BJ (cell line): ENCODE measurements around the gene SLC44A3. TPM values are rescaled to one million over a fixed set of nuclear protein-coding genes. Genes with fewer than 3 reads are reported as not detected.

Experiments used
- CTCF ChIA-PET: fragments of 350-600 bp; formaldehyde crosslinking; extraction: SDS; loops from one replicate; lab custom pipeline; 2021; ENCODE audit warnings: antibody characterized with exemption, inconsistent platforms; lab: Yijun Ruan, JAX
- POLR2A ChIA-PET: fragments of 300-600 bp; sonication (Branson Sonifier 250); formaldehyde crosslinking; extraction: SDS; loops from one replicate; lab custom pipeline; 2021; ENCODE audit warnings: antibody characterized with exemption; lab: Charles Lee
- DNase-seq: peaks from one replicate; pipeline ENCODE4 v3.0.0-alpha.2; 2011; ENCODE audit warnings: low read depth
- H3K27me3 ChIP-seq: 2 replicates; pipeline ENCODE4 v1.6.0; 2011; ENCODE audit warnings: low read length; ENCODE audit not compliant: control insufficient read depth, insufficient read depth
- H3K36me3 ChIP-seq: 2 replicates; pipeline ENCODE4 v1.5.1; 2011; ENCODE audit warnings: low read length; ENCODE audit not compliant: control insufficient read depth, insufficient read depth
- H3K4me3 ChIP-seq: 2 replicates; pipeline ENCODE4 v1.5.1; 2011; ENCODE audit warnings: low read depth, mild to moderate bottlenecking, control low read depth, low read length
- polyA plus RNA-seq: library from polyadenylated mRNA; depleted of rRNA; stranded (reverse); fragments of >200 nt; gene quantifications from 2 replicates; pipeline ENCODE4 v1.2.3, GENCODE V29; 2011
- TF ChIP-seq, protein P1 (sequence below): IDR thresholded peaks from 2 replicates; pipeline ENCODE4 v1.5.1; 2011; ENCODE audit warnings: low read depth, mild to moderate bottlenecking, control low read depth, inconsistent platforms, low read length, moderate library complexity; ENCODE audit not compliant: insufficient read depth

Gene SLC44A3
- polyA plus RNA-seq, 1 experiment: 1.1 TPM

DNA sequence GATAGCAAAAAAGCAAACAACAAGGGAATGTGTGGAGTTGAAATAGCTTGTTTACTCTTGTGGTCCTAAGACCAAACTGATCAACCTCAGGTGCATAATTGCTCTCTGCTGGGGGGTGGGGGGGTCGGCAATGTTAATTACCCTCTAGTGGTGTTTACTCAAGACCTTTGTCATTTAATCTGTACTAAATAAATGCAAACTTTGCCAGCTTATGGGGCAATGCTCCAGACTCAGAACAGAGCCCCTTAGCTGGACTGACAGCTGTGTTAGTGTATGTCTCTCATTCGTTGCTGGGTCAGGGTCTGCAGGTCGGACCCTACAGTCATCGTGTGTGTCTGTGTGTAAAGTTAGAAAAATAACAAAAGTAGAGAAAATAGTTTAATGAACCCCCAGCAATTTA, 7.2 kb upstream of the SLC44A3 start:
- H3K36me3 ChIP-seq: no peaks in the 10 kb centered on the region
- TF ChIP-seq, protein P1, sequence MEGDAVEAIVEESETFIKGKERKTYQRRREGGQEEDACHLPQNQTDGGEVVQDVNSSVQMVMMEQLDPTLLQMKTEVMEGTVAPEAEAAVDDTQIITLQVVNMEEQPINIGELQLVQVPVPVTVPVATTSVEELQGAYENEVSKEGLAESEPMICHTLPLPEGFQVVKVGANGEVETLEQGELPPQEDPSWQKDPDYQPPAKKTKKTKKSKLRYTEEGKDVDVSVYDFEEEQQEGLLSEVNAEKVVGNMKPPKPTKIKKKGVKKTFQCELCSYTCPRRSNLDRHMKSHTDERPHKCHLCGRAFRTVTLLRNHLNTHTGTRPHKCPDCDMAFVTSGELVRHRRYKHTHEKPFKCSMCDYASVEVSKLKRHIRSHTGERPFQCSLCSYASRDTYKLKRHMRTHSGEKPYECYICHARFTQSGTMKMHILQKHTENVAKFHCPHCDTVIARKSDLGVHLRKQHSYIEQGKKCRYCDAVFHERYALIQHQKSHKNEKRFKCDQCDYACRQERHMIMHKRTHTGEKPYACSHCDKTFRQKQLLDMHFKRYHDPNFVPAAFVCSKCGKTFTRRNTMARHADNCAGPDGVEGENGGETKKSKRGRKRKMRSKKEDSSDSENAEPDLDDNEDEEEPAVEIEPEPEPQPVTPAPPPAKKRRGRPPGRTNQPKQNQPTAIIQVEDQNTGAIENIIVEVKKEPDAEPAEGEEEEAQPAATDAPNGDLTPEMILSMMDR: no peak
- H3K27me3 ChIP-seq: peaks cover 13% of the 10 kb centered on the region
- DNase-seq: no peak
- POLR2A ChIA-PET: no interaction called here
- CTCF ChIA-PET: interaction anchor here (0.8 to 1.0 kb wide), 5 partner anchors 11 to 291 kb away, joined by 3 to 4 read pairs (median 3); no protein-coding TSS in a partner anchor
- H3K4me3 ChIP-seq: no peak overlapping the region

DNA sequence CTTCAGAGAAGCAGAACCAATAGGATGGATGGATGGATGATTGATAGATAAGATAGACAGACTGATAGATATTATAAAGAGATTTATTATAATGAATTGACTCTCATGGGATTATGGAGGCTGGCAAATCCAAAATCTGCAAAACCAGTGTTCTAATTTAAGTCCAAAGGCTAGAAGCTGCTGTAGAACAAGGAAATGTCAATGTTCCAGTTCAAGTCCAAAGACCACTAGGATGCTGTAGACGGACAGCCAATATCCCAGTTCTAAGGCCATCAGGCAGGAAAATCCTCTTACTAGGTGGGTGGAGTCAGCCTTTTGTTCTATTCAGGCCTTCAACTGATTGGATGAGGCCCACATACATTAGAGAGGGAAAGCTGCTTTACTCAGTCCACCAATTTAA, 4.1 kb upstream of the SLC44A3 start:
- POLR2A ChIA-PET: no interaction called here
- no peak for DNase-seq
- H3K36me3 ChIP-seq: no peaks in the 10 kb centered on the region
- TF ChIP-seq, protein P1: no peak
- no peak overlapping the region for H3K4me3 ChIP-seq
- peaks cover 15% of the 10 kb centered on the region for H3K27me3 ChIP-seq
- CTCF ChIA-PET: interaction anchor here (3.3 kb wide), 1 partner anchor 10 kb away, joined by 16 read pairs; no protein-coding TSS in a partner anchor

DNA sequence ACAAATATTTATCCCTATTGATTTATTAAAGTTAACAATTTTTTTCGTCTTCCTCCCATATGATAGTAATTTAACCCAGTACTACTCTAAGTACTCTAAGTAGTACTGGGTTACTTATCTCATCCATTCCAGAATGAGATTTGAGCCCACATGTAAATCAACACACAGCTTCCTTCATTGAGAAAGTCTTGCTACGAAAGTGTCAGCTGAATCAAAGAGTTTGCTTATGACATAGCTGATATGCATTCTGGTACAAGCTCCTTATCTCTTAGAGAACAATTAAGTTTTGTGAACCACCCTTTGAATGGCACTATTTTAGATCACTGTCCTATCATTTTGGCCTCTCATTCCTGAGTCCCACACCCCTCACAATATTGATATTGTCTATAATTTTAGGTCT, 2.4 kb upstream of the SLC44A3 start:
- Histone ChIP-seq H3K36me3 (no peaks in the 10 kb centered on the region), H3K27me3 (peaks cover 9% of the 10 kb centered on the region), H3K4me3 (no peak overlapping the region)
- TF ChIP-seq, protein P1: no peak
- DNase-seq: no peak
- POLR2A ChIA-PET: no interaction called here
- CTCF ChIA-PET: interaction anchor here (1.0 to 3.3 kb wide), 4 partner anchors 12 to 224 kb away, joined by 3 to 16 read pairs (median 4); no protein-coding TSS in a partner anchor

DNA sequence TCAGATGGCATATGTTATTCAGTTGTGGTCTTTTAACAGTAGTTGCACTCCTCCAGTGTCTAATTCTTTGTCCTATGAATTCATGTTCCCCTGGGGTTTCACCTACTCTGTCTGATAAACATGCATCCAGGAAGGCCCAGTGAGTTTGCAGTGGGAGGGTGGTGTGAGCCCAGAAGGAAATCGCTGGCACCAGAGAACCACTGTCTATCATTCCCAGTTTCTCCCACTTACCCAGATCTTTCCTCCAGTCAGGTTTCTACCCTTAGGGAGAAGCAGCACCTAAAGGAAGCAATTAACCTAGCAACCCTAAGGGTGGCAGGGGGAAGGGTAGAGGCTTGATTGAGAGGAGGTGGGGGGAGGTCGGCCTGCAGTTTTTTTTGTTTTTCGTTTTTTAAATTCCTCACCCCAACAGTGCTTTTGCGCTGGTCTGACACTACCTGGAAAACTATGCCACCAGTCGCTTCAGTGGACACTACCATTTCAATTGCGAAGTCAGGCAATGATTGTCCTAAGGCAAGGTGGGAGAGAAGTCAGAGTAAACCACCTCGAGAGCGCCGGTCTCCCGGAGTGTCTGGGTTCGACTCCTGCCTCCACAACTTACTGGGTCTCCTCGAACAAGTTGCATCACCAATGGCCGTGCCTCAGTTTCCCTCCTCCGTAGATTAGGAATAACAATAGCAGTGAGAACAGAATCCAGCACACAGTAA, 766 bp upstream of the SLC44A3 start:
- CTCF ChIA-PET: interaction anchor here (0.7 to 3.3 kb wide), 3 partner anchors 13 to 222 kb away, joined by 3 to 16 read pairs (median 4); no protein-coding TSS in a partner anchor
- peak overlapping the region; percentile 61 for H3K4me3 ChIP-seq
- POLR2A ChIA-PET: no interaction called here
- H3K27me3 ChIP-seq: peaks cover 17% of the 10 kb centered on the region
- H3K36me3 ChIP-seq: no peaks in the 10 kb centered on the region
- TF ChIP-seq, protein P1: no peak
- no peak for DNase-seq

DNA sequence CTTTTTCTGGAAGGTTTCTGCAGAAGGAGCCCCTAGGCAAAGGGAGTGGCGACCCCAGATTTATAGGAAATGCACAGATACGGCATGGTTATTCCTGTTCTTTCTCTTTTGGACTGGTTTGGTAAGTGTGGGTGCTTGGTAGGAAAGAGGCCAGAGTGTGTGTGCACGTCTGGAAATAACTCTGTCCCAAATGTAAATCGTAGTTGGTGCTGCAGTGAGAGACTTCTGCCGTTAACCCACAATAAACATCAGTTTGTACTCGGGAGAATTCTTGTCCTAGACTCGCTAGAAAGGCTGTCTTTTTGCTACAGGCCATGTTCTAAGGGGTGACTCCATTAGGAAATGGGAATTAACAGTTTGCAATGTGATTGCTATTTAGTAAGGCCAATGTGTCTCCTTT, 779 bp downstream of the SLC44A3 start:
- TF ChIP-seq, protein P1: no peak
- ChIA-PET CTCF (interaction anchor here (0.8 to 2.9 kb wide), 2 partner anchors 13 to 220 kb away, joined by 3 to 11 read pairs; no protein-coding TSS in a partner anchor), POLR2A (no interaction called here)
- no peak for DNase-seq
- no peak overlapping the region for H3K4me3 ChIP-seq
- H3K27me3 ChIP-seq: peaks cover 18% of the 10 kb centered on the region
- H3K36me3 ChIP-seq: no peaks in the 10 kb centered on the region
